Osteocyte (in vitro differentiated cells): ENCODE results near the gene DNAAF5. TPM values are rescaled to one million over a fixed set of nuclear protein-coding genes. Genes with fewer than 3 reads are reported as not detected.

Experiments used
- DNase-seq: peaks from one replicate; pipeline ENCODE4 v3.0.0; 2021; ENCODE audit warnings: mixed read lengths; ENCODE audit not compliant: unreplicated experiment; ENCODE audit errors: extremely low spot score
- H3K27ac Mint-ChIP-seq: one replicate; pipeline ENCODE4 v1.8.0; 2021; ENCODE audit warnings: mild to moderate bottlenecking, mixed read lengths; ENCODE audit not compliant: unreplicated experiment
- H3K27me3 Mint-ChIP-seq: one replicate; pipeline ENCODE4 v1.8.0; 2021; ENCODE audit warnings: mixed read lengths; ENCODE audit not compliant: unreplicated experiment
- H3K36me3 Mint-ChIP-seq: one replicate; pipeline ENCODE4 v1.8.0; 2021; ENCODE audit warnings: mixed read lengths; ENCODE audit not compliant: unreplicated experiment
- H3K4me1 Mint-ChIP-seq: one replicate; pipeline ENCODE4 v1.8.0; 2021; ENCODE audit warnings: mixed read lengths; ENCODE audit not compliant: unreplicated experiment
- H3K4me3 Mint-ChIP-seq: one replicate; pipeline ENCODE4 v1.8.0; 2021; ENCODE audit warnings: mild to moderate bottlenecking, moderate library complexity, mixed read lengths; ENCODE audit not compliant: unreplicated experiment
- H3K9me3 Mint-ChIP-seq: one replicate; pipeline ENCODE4 v1.8.0; 2021; ENCODE audit warnings: mixed read lengths; ENCODE audit not compliant: unreplicated experiment
- total RNA-seq: library from RNA; stranded (reverse); gene quantifications from 2 replicates; pipeline ENCODE4 v1.2.1, GENCODE V29; 2021
- TF ChIP-seq, protein P1 (sequence below): fragments of 200-600 bp; sonication (generic); IDR thresholded peaks from 2 replicates; pipeline ENCODE4 v1.5.0; 2021; ENCODE audit warnings: antibody characterized with exemption, mild to moderate bottlenecking, moderate library complexity

Gene DNAAF5
- total RNA-seq, 1 donor from 2014 or later, result 28.1 TPM

DNA sequence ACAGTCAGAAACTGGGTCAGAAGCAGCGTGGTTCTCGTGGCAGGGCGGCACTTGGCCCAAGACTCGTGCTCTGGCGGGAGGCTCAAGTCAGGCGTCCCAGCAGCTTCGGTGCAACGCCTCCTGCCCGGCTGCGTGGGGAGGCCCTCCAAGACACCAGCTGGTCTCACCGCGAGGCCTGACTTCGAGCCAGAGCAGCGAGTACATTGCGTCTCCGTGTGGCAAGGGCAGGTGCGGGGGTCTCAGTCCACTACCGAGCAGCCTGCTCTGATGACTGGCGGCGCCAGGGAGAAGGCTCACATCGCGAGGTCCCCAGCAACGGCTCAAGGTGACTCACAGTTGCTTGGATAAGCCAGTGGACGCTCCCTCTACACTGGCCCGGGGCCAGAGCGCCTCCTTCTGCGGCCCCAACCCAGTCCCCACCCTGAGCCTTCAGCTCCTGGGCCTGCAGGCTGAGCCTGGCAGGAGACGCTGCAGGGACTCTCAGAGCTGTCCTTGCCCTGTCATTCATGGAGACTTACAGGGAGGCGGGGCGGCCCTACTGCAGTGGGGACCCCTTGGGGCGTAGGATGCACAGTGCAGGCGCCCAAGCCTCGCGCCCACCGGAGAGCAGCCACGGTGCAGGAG is 42.5 kb downstream of the DNAAF5 start:
- Mint-ChIP-seq H3K9me3 (no peaks in the 10 kb centered on the region), H3K36me3 (peaks cover 30% of the 10 kb centered on the region), H3K27ac (no peak overlapping the region), H3K27me3 (no peaks in the 10 kb centered on the region), H3K4me1 (peaks cover 31% of the 10 kb centered on the region), H3K4me3 (no peak overlapping the region)
- TF ChIP-seq, protein P1, sequence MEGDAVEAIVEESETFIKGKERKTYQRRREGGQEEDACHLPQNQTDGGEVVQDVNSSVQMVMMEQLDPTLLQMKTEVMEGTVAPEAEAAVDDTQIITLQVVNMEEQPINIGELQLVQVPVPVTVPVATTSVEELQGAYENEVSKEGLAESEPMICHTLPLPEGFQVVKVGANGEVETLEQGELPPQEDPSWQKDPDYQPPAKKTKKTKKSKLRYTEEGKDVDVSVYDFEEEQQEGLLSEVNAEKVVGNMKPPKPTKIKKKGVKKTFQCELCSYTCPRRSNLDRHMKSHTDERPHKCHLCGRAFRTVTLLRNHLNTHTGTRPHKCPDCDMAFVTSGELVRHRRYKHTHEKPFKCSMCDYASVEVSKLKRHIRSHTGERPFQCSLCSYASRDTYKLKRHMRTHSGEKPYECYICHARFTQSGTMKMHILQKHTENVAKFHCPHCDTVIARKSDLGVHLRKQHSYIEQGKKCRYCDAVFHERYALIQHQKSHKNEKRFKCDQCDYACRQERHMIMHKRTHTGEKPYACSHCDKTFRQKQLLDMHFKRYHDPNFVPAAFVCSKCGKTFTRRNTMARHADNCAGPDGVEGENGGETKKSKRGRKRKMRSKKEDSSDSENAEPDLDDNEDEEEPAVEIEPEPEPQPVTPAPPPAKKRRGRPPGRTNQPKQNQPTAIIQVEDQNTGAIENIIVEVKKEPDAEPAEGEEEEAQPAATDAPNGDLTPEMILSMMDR, result no peak
- DNase-seq, result no peak

DNA sequence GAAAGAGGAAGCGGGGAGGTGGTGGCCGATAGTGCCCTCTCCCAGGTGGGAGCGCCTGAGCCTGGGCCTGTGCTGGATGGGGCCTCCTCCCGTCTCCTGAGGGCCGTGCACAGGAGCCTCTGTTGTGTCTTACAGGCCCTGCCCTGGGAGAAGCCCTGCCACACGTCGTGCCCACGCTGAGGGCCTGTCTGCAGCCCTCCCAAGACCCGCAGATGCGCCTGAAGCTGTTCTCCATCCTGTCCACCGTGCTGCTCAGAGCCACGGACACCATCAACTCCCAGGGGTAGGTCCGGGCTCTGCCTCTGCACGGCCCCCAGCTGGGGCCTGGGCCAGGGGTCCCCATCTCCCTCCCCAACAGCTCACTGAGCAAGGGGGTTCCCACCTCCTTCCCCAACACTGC is 43.8 kb downstream of the DNAAF5 start:
- Mint-ChIP-seq H3K27ac (no peak overlapping the region), H3K4me1 (peaks cover 31% of the 10 kb centered on the region), H3K9me3 (no peaks in the 10 kb centered on the region), H3K4me3 (no peak overlapping the region), H3K27me3 (no peaks in the 10 kb centered on the region), H3K36me3 (peaks cover 19% of the 10 kb centered on the region)
- no peak for DNase-seq
- TF ChIP-seq, protein P1, result no peak

DNA sequence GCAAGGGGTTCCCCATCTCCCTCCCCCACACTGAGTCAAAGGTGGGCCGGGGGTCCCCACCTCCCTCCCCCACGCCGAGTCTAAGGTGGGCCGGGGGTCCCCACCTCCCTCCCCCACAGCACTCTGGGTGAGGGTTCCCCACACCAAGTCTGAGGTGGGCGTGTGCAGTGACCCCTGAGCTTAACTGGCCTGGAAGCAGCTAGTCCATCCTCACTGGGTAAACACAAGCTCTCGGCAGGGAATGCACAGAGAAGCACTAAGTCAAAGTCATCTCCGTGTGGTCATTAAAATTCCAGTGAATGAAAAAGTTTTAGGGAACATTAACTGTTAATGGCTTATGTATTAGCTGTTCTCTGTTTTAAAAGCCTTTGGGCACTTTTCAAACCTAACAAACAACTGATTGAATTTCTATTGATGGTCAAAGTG is 44.3 kb downstream of the DNAAF5 start:
- TF ChIP-seq, protein P1, result no peak
- Mint-ChIP-seq H3K36me3 (peaks cover 19% of the 10 kb centered on the region), H3K27me3 (no peaks in the 10 kb centered on the region), H3K4me3 (no peak overlapping the region), H3K9me3 (no peaks in the 10 kb centered on the region), H3K4me1 (peaks cover 31% of the 10 kb centered on the region), H3K27ac (peak overlapping the region; percentile 68)
- no peak for DNase-seq

DNA sequence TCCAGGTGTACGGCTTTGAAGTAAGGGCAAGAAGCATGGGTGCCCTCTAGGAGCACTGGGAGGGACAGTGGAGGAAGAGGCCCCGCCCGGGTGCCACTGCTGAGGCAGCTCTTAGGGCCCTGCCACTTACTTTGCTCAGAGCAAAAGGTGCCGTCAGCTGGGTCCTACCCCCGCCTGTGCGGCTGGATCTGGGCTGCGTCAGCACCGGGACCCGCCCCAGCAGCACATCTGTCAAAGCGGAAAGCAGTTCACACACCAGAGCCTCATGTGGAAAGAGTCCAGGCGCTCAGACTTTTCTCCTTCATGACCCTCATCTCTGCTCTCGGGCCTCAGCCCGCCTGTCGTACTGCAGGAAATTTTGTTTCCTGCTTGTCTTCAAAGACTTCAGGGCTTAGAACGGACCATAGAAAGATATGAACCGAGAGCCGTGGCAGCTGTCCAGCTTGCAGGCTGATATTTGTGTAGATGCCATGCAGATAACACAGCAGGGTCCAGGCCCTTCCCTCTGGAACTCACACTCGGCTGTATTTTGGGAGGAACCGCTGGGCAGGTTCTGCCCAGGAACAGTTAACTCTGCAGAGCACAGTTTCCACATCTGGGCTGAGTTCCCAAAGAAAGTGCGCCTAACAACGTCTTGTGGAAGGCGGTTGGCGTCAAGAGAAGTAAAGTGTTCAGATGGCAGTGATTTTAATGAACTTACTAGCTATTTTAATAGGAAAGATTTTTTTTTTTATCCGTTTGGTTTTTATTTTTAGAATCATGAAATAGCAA is 44.9 kb downstream of the DNAAF5 start:
- Mint-ChIP-seq H3K4me3 (no peak overlapping the region), H3K9me3 (no peaks in the 10 kb centered on the region), H3K4me1 (peaks cover 31% of the 10 kb centered on the region), H3K27me3 (no peaks in the 10 kb centered on the region), H3K36me3 (peaks cover 18% of the 10 kb centered on the region), H3K27ac (peak overlapping the region; percentile 68)
- DNase-seq, result no peak
- TF ChIP-seq, protein P1, result no peak

DNA sequence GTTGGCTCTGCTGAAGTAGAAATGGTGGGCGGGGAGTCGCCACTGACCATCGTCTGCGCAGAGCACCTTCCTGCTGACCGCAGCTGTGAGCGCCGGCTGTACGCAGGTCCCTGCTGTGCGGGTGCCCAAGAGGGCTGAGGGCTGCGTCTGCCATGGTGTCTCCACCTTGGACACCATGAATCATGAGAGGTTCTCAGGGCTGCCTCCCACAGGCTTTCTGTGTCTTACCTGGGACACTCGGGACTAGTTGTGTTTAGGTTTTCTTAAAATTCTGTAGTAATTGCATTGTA is 45.5 kb downstream of the DNAAF5 start:
- TF ChIP-seq, protein P1, result no peak
- Mint-ChIP-seq H3K36me3 (peaks cover 18% of the 10 kb centered on the region), H3K4me1 (peaks cover 31% of the 10 kb centered on the region), H3K9me3 (no peaks in the 10 kb centered on the region), H3K27me3 (no peaks in the 10 kb centered on the region), H3K27ac (peak overlapping the region; percentile 68), H3K4me3 (no peak overlapping the region)
- no peak for DNase-seq
